NOMO-1 treated with DMSO at 0.1 percent for 48 hours (cell line): ENCODE measurements around the gene TLCD5.

Experiments
- DNase-seq: peaks from one replicate; lab custom pipeline; 2025; ENCODE audit not compliant: unreplicated experiment; lab: John Stamatoyannopoulos, UW

Gene TLCD5

GRCh38 chr11:120336641-120337354 is 11.7 kb downstream of the TLCD5 start:
- DNase-seq = no peak

DNA sequence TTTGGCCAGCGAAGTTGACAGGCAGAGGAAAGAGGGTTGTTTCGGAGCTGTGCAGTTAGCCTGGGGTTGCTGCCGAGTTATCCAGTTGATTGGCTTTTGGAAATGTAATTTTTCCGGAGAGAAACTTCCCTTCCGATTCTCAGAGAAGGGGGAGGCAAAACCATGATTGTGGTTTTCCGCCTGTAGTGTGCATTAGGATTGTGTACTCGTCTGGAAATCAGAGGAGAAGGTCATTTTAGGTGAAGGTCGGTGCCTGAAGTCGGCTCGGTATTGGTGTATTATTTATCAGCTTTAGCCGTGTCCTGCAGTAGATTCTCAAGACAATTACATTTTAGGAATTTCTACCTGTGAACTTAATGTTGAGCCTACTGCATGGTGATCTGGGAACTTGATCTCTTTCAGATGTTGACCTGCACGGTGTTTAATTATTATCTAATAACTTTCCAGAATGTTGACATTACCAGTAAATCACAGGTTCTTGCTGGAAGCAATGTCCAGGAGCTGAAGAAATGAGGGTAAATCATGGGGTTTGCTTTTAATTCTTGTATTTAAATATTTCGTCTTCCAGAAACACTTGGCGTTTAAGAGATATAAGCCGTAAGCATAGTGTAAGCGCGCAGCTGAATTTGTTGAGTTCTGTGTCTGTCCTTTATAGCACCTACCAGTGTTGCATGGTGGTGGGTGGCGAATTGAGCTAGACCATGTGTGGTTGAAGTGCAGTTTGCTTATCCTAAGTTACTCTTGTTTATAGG is 12.4 kb downstream of the TLCD5 start:
- no peak for DNase-seq

- no peak for DNase-seq
Observed at GRCh38 chr11:120338107-120338933, 13.2 kb downstream of the TLCD5 start.

- no peak for DNase-seq
Observed at GRCh38 chr11:120339394-120339890, 14.3 kb downstream of the TLCD5 start.

- DNase-seq = no peak
Observed at GRCh38 chr11:120340529-120340928, 15.4 kb downstream of the TLCD5 start.

DNA sequence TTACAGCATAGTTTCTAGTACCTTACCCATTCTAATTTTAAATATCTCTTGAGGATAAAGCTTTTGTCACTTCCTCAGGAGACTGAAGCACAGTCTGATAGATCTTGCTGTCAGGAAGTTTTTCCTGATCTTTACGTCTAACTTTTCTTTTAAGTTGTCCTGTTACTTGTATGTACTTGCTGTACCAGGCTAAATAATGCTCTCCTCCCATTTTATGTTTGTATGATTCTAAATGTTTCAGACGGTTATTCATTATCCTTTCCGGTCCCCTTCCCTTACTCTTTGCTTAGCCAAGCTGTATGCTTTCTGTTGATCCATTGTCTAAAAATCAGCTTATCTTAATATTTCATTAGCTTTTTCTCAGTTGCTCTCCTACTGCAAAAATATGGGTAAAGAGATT is 17.1 kb downstream of the TLCD5 start:
- no peak for DNase-seq

DNA sequence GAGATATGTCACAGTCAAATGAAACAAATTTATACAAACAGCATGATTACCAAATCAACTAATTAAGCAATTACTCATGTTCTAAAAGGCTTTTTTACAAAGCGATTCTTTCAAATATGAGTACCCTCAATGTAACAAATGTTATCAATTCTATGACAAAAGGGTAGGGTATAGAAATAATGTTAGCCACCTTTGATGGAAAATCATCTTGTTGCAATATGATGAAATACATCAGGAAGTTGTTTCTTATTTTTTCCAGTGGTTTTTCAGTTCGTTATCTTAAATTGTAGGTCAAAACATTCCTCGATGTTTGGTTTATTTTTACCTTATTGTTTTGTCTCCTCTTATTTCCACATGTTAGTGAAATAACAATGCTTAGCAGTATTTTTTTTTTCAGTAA is 17.6 kb downstream of the TLCD5 start:
- no peak for DNase-seq

- DNase-seq = no peak
Observed at GRCh38 chr11:120343429-120343828, 18.3 kb downstream of the TLCD5 start.

DNA sequence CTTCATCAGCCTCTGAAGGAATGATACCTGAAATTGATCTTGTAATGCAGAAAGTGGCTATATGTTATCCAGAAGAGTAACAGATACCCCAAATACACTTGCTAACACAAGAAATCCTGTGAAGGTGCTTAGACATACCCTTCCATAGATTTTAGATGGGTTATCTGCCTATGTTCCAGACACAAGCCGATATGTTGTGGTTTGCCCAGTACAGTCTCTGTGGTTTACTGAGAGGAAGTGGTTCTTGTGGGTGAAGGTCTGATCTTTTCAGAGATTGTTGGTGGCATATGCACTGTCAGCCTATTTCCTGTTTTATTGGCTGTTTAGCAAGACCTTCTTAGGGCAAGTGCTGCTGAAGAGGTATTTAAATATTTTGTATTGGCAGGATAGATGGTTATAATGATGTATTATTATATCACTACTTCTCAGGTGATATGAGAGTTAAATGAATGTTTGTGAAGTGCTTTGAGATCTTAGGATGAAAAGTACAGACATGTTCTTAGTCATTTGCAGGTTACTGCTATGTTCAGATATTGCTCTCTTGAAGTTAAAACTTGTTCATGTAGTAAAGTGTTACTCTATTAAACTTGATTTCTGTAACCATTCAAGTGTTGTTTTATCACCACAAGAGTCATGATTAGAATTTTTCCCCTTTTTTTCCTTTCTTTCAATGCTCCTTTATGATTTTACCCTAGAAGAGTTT is 19.4 kb downstream of the TLCD5 start:
- peak; percentile 92 for DNase-seq

GRCh38 chr11:120346233-120346632 is 21.1 kb downstream of the TLCD5 start:
- no peak for DNase-seq

DNA sequence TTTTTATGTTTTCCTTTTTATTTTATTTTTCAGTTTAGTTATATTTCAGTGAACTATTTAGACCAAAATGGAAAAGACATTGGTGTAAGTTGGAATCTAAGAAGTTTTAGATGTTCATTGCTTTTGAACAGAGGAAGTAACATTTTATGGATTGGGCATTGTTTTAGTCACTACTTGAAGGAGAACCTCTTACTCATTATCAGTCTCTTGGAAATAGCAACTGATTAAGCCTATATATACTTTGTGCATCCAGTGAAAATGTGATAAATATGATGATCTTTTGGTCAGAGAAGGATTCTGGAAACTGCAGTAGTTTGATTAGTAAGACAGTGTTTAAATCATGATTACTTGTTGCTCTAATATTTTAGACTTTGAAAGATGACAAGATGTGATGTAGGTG is 25.5 kb downstream of the TLCD5 start:
- DNase-seq = no peak

- DNase-seq = no peak
Observed at GRCh38 chr11:120352405-120352804, 27.3 kb downstream of the TLCD5 start.

- DNase-seq = no peak
Observed at GRCh38 chr11:120354068-120354467, 29.0 kb downstream of the TLCD5 start.

GRCh38 chr11:120354779-120355178 is 29.7 kb downstream of the TLCD5 start:
- DNase-seq = no peak

- DNase-seq = no peak
Observed at GRCh38 chr11:120357620-120358019, 32.5 kb downstream of the TLCD5 start.

DNA sequence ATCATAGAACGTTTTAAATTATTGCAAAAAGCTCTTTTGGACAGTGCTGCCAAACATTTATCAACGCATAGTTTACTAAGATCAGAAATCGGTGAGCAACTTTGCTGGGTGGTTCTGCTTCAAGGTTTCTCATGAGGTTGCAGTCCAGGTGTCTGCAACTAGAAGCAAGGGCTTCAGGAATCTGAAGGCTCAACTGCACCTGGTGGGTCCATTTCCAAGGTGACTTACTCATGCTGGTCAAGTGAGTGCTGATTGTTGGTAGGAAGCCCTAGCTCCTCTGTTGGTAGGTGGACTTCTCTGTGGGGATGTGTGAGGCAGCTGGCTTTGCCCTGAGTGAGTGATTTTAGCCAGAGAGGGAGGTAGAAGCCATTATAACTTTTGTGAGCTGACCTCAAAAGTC is 33.6 kb downstream of the TLCD5 start:
- no peak for DNase-seq

DNA sequence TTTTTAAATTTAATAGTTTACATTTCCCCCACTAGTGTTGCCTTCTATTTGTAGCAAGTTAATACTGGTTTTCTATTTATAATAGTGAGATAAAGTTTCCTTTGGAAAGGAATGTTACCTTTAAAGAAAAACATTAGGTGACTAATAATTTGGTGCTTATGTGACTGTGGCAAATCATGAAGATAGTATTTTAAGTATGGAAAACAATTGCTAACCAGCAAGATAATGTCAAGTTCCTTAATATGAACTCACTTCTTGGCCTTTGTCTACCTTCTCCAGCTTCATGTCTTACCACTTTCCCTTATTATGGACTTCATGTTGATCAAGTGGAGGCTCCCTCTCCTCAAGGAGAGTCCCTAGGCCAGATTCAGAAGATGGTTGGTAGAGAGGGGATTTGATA is 38.3 kb downstream of the TLCD5 start:
- DNase-seq = no peak

DNA sequence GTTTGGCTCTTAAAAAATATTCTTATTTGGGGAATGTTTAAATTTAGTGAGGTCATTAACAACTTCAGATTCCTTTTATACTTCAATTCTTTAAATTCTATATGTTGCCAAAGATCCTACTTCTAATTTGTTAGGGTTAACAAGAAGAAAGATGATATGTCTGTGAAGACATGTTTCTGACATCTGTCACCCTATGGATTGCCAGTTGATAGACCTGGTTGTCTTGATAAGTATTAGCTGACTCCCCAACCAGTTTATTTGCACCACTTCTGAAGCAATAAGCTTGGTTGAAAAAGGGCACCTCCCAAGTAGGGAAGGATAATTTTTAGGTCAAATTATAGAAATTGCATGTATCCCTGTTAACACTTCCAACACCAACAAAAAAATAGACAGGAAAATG is 40.4 kb downstream of the TLCD5 start:
- DNase-seq = no peak

DNA sequence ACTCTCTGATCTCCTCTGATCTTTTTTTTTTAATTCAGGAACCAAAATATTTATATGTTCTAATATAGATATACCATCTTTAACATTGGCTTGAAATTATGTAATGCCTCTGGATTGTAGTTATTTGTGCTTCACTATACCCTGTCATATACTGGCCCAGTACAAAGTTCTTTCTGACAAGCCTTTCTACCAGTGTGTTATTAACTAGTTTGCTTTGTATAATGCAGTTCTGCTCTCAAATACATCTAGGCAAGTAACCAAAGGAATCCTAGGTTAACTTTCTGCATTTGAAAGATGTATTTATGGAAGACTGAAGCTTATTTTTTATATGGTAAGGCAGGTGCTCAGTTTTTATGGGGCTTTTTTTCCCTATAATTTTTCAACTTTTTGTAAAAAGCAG is 47.2 kb downstream of the TLCD5 start:
- DNase-seq = no peak

DNA sequence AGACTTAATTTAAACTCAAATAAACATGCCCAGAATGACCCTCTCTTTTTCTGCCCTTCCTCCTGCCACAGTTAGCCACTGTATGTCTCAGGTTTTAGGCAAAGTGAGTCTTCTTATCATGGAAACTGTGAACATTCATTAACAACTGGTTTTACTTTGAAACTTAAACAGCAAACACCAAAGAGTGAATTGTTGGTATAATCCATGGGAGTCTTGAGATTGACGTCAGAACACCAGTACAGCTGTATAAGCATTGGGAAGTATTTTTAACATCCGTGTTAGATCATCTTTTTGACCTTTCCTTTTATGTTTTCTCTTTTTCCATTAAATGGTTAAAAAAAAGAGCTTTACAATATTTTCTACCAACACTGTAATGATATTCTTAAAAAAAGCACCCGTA is 50.0 kb downstream of the TLCD5 start:
- DNase-seq = no peak

- no peak for DNase-seq
Observed at GRCh38 chr11:120376547-120377182, 51.6 kb downstream of the TLCD5 start.
